Left hindlimb (tissue), 1 donor: ENCODE data around the gene STK32B.

Experiments used
- DNase-seq: peaks from one replicate; pipeline ENCODE4 v3.0.0-alpha.2; 2018

The STK32B gene

GRCh38 chr4:5458676-5459075 lies 407.4 kb downstream of the STK32B start:
- DNase-seq: no peak

- no peak for DNase-seq
Measured at GRCh38 chr4:5459236-5459635, 408.0 kb downstream of the STK32B start.

GRCh38 chr4:5460106-5460801 lies 409.0 kb downstream of the STK32B start:
- no peak for DNase-seq

- DNase-seq: no peak
Measured at GRCh38 chr4:5461477-5461876, 410.2 kb downstream of the STK32B start.

- no peak for DNase-seq
Measured at GRCh38 chr4:5462254-5462835, 411.1 kb downstream of the STK32B start.

- no peak for DNase-seq
Measured at GRCh38 chr4:5462896-5463295, 411.6 kb downstream of the STK32B start.

GRCh38 chr4:5463361-5463760 lies 412.1 kb downstream of the STK32B start:
- no peak for DNase-seq

GRCh38 chr4:5463936-5464650 lies 412.8 kb downstream of the STK32B start:
- no peak for DNase-seq

- no peak for DNase-seq
Measured at GRCh38 chr4:5465529-5465928, 414.2 kb downstream of the STK32B start.

- DNase-seq: no peak
Measured at GRCh38 chr4:5465956-5466355, 414.7 kb downstream of the STK32B start.

GRCh38 chr4:5467111-5467510 lies 415.8 kb downstream of the STK32B start:
- DNase-seq: no peak

- no peak for DNase-seq
Measured at GRCh38 chr4:5469151-5469775, 418.0 kb downstream of the STK32B start.

GRCh38 chr4:5469861-5470260 lies 418.6 kb downstream of the STK32B start:
- no peak for DNase-seq

GRCh38 chr4:5470318-5471198 lies 419.3 kb downstream of the STK32B start:
- no peak for DNase-seq

GRCh38 chr4:5471206-5471605 lies 419.9 kb downstream of the STK32B start:
- DNase-seq: no peak

- DNase-seq: no peak
Measured at GRCh38 chr4:5471691-5472090, 420.4 kb downstream of the STK32B start.

GRCh38 chr4:5472160-5472591 lies 420.9 kb downstream of the STK32B start:
- no peak for DNase-seq

- DNase-seq: no peak
Measured at GRCh38 chr4:5473125-5473524, 421.8 kb downstream of the STK32B start.

GRCh38 chr4:5474756-5475155 lies 423.5 kb downstream of the STK32B start:
- DNase-seq: no peak

GRCh38 chr4:5477613-5478012 lies 426.3 kb downstream of the STK32B start:
- no peak for DNase-seq

GRCh38 chr4:5478169-5478568 lies 426.9 kb downstream of the STK32B start:
- DNase-seq: no peak

- no peak for DNase-seq
Measured at GRCh38 chr4:5478697-5479096, 427.4 kb downstream of the STK32B start.
